Progenitor cell of endocrine pancreas (in vitro differentiated cells): Measurements from ENCODE around the gene HOXA5. TPM values are rescaled to one million over a fixed set of nuclear protein-coding genes. Genes with fewer than 3 reads are reported as not detected.

Experiments
- DNase-seq: peaks from one replicate; pipeline ENCODE4 v3.0.0; 2021; ENCODE audit warnings: low spot score; ENCODE audit not compliant: unreplicated experiment
- H3K27ac Mint-ChIP-seq: 2 replicates; pipeline ENCODE4 v1.8.0; 2021; ENCODE audit warnings: mild to moderate bottlenecking, moderate library complexity, mixed read lengths
- H3K27me3 Mint-ChIP-seq: 2 replicates; pipeline ENCODE4 v1.8.0; 2021; ENCODE audit warnings: mixed read lengths
- H3K36me3 Mint-ChIP-seq: 2 replicates; pipeline ENCODE4 v1.8.0; 2022; ENCODE audit warnings: mixed read lengths; ENCODE audit not compliant: insufficient read depth
- H3K4me1 Mint-ChIP-seq: 2 replicates; pipeline ENCODE4 v1.8.0; 2021; ENCODE audit warnings: low read depth, mixed read lengths
- H3K4me3 Mint-ChIP-seq: 2 replicates; pipeline ENCODE4 v1.8.0; 2021; ENCODE audit warnings: low read depth, mild to moderate bottlenecking, moderate library complexity, mixed read lengths
- H3K9me3 Mint-ChIP-seq: 2 replicates; pipeline ENCODE4 v1.8.0; 2021; ENCODE audit warnings: low read depth, mixed read lengths
- total RNA-seq: library from RNA; stranded (reverse); gene quantifications from 2 replicates; pipeline ENCODE4 v1.2.1, GENCODE V29; 2021
- TF ChIP-seq, protein P1 (sequence below): fragments of 200-600 bp; sonication (generic); IDR thresholded peaks from one replicate; pipeline ENCODE4 v1.5.0; 2021; ENCODE audit warnings: antibody characterized with exemption, mild to moderate bottlenecking; ENCODE audit not compliant: unreplicated experiment

HOXA5 gene
- total RNA-seq, 1 donor from 2014 or later = 12.6 TPM

DNA sequence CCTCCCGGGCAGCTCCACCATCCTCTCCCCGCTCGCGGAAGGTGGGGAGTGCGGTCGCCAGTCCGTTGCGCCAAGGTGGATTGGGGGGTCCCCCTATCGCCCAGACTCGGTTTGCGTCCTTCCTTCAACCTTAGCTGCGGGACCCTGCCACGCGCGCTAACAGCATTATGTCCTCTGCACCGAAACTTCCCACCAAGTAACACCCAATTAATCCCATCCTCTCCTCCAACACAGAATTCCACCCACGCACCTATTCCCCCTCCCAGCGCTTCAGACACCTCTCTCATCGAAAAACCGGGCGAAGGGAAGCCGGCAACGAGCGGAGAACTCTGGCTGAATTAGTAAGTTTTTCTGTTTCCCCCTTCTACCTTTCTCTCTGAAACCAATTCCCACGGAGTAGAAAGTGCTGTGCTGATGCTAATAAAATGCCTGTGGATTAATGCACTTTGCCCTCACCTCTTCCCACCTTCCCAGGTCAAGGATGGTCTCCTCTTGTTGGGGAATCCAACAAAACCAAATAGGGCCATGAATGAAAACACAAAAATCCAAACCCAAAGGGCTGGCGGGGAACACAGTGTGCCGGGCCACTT lies 8.0 kb upstream of the HOXA5 start:
- H3K27me3 Mint-ChIP-seq = peaks cover 90% of the 10 kb centered on the region
- H3K27ac Mint-ChIP-seq = no peak overlapping the region
- TF ChIP-seq, protein P1, sequence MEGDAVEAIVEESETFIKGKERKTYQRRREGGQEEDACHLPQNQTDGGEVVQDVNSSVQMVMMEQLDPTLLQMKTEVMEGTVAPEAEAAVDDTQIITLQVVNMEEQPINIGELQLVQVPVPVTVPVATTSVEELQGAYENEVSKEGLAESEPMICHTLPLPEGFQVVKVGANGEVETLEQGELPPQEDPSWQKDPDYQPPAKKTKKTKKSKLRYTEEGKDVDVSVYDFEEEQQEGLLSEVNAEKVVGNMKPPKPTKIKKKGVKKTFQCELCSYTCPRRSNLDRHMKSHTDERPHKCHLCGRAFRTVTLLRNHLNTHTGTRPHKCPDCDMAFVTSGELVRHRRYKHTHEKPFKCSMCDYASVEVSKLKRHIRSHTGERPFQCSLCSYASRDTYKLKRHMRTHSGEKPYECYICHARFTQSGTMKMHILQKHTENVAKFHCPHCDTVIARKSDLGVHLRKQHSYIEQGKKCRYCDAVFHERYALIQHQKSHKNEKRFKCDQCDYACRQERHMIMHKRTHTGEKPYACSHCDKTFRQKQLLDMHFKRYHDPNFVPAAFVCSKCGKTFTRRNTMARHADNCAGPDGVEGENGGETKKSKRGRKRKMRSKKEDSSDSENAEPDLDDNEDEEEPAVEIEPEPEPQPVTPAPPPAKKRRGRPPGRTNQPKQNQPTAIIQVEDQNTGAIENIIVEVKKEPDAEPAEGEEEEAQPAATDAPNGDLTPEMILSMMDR = no peak
- H3K9me3 Mint-ChIP-seq = no peaks in the 10 kb centered on the region
- H3K4me3 Mint-ChIP-seq = peak overlapping the region; percentile 66
- no peak for DNase-seq
- peaks cover 18% of the 10 kb centered on the region for H3K4me1 Mint-ChIP-seq
- peaks cover 2% of the 10 kb centered on the region for H3K36me3 Mint-ChIP-seq

DNA sequence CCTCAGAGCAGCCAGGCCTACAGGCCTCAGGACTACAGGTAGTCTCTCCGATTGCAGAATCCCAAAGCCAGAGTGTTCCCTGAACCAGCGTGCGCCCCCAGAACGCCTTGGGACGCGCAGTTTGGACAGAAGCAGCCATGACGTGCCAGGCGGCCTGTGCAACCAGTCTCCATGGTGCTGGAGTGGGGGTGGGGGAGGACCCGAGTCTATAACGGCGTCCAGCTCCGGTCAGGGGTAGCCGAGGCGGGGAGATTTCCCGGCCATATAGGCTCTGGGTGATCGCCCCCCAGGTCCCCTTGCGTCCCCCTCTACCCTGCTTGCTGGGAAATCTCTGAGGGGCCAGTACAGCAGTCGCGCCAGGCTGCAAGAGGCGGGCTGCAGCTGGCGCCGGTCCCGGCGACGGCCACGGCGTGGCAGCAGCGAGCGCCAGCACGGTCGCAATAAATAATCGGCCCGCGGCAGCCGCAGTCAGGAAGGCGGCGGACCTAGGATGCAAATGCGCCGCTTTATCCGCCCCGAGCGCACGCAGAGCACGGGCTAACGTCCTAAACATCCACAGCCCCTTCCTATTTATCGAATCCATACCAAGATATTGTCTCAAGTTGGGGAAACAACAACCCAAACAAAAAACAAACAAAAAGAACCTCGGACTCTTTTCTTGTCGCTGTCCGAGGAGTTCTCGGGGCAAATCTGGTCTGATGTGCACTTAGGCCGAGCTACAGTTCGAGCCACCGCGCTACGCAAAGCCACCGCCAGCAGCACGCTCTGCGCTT lies 7.3 kb upstream of the HOXA5 start:
- H3K27ac Mint-ChIP-seq = no peak overlapping the region
- H3K4me3 Mint-ChIP-seq = peak overlapping the region; percentile 66
- no peaks in the 10 kb centered on the region for H3K9me3 Mint-ChIP-seq
- TF ChIP-seq, protein P1 = peak; percentile 87
- H3K36me3 Mint-ChIP-seq = peaks cover 3% of the 10 kb centered on the region
- peak; percentile 63 for DNase-seq
- H3K27me3 Mint-ChIP-seq = peaks cover 90% of the 10 kb centered on the region
- peaks cover 17% of the 10 kb centered on the region for H3K4me1 Mint-ChIP-seq

DNA sequence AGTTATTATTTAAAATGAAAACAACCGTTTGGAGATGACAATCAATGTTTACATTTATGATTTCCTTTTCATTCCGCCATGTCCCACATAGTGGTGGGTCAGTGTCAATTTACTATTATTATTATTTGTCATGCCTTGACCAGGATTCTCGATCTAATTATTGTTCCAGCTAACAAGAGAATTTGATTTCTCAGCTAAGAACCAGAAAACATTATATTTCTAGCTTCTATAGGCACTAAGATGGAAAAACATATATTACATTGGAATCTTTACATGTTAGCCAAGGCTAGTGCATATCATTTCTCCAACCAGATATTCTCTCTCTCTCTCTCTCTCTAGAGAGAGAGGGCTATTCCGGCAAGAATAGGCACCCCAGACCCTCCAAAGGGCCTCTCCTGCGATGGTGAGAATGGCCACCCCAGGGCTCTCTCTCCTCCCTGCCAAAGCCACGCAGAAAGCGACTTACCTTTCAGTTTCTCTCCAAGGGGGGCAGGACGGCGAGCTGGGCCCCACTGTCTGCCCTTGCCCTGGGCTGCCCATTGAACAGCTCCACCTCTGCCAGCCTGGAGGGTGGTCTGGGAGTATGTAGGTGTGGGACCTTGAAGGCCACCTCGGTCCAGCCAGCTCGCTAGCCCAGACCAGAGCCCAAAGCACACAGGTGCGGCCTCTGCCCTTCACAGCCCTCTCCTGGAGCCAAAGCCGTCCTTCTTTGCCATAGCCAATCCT lies 6.5 kb upstream of the HOXA5 start:
- Mint-ChIP-seq H3K9me3 (no peaks in the 10 kb centered on the region), H3K4me1 (peaks cover 15% of the 10 kb centered on the region), H3K27ac (no peak overlapping the region), H3K4me3 (no peak overlapping the region), H3K36me3 (peaks cover 3% of the 10 kb centered on the region), H3K27me3 (peaks cover 90% of the 10 kb centered on the region)
- TF ChIP-seq, protein P1 = no peak
- DNase-seq = no peak

DNA sequence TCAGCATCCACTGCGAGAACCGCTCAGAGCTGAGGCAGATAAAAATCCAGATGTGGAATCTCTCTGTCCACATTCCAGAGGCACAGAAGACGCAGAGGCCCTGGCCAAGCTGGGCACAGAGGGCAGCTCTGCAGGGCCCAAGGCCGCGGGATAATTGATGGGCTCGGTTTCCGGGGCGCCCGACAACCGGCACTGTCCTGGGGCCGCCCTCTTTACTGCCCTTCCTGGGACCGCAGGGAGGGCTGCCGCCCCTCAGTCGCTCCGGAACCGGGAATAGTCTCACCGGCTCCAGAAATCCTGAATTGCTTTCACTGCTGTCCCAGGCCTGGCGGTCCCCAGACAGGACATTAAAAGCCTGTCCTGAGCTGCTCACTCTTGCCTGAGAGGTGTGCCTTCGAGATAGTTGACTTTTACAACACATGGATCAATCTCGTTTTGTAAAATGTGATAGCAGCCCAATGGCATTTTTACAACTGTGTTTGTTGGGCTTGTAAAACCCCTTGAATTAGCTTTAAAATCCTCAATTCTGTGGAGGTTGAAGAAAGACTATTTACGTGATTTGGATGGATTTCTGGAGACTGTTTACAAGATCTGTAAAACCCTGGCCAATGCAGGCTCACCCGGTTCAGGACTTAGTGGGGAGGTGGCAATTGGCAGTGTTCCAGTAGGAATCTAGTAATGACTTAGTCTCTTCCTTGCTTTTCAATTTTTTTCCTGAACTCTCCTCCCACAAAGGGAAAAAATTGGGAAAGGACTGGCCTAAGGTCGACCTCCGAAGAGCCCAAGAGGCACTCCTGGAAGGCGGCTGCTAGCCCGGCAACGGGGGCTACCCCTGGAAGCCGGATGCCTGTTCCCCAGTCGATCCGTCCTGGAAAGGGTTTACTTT lies 5.5 kb upstream of the HOXA5 start:
- TF ChIP-seq, protein P1 = no peak
- no peak for DNase-seq
- peaks cover 2% of the 10 kb centered on the region for H3K36me3 Mint-ChIP-seq
- H3K4me3 Mint-ChIP-seq = peak overlapping the region; percentile 21
- peaks cover 90% of the 10 kb centered on the region for H3K27me3 Mint-ChIP-seq
- H3K9me3 Mint-ChIP-seq = no peaks in the 10 kb centered on the region
- H3K27ac Mint-ChIP-seq = no peak overlapping the region
- peaks cover 14% of the 10 kb centered on the region for H3K4me1 Mint-ChIP-seq
